H1 (cell line): Measurements from ENCODE around the gene ALG14. TPM values are rescaled to one million over a fixed set of nuclear protein-coding genes. Genes with fewer than 3 reads are reported as not detected.

Experiments used
- CTCF ChIA-PET: fragments of 300-600 bp; sonication (Branson Sonifier 250); formaldehyde crosslinking; loops from one replicate; lab custom pipeline; 2021; ENCODE audit not compliant: partially characterized antibody; lab: Charles Lee
- POLR2A ChIA-PET: fragments of 300-600 bp; sonication (Branson Sonifier 250); formaldehyde crosslinking; loops from one replicate; lab custom pipeline; 2021; ENCODE audit warnings: inconsistent platforms; ENCODE audit not compliant: partially characterized antibody; lab: Charles Lee
- DNase-seq, 2 experiments: peaks; one replicate each; pipeline versions ENCODE4 v3.0.0 to v3.0.0-alpha.2; 2010 to 2022; ENCODE audit warnings: low spot score in 2 of 2, low read depth in 1 of 2, mixed read lengths in 1 of 2
- FAIRE-seq: peaks from 2 replicates; lab custom pipeline; 2011; peaks lifted over from hg19 to GRCh38; lab: Jason Lieb, UNC
- H2AFZ ChIP-seq: 2 replicates; pipeline ENCODE4 v1.8.1; 2012; ENCODE audit warnings: low read length, inconsistent platforms
- H2AK5ac ChIP-seq: 2 replicates; pipeline ENCODE4 v1.6.1; 2013; ENCODE audit warnings: low read depth, low read length
- H2BK120ac ChIP-seq: replicated peaks from 2 replicates; pipeline ENCODE3; 2013; ENCODE audit warnings: low read depth, low read length, inconsistent platforms
- H2BK12ac ChIP-seq: 2 replicates; pipeline ENCODE4 v1.6.1; 2013; ENCODE audit warnings: low read depth, low read length
- H2BK15ac ChIP-seq: 2 replicates; pipeline ENCODE4 v1.6.1; 2013; ENCODE audit warnings: low read length
- H2BK20ac ChIP-seq: 2 replicates; pipeline ENCODE4 v1.6.1; 2013; ENCODE audit warnings: low read length
- H2BK5ac ChIP-seq: 2 replicates; pipeline ENCODE4 v1.6.1; 2013; ENCODE audit warnings: low read depth, low read length
- H3K14ac ChIP-seq: 2 replicates; pipeline ENCODE4 v1.6.1; 2013; ENCODE audit warnings: inconsistent platforms; ENCODE audit not compliant: insufficient read length
- H3K18ac ChIP-seq: 2 replicates; pipeline ENCODE4 v1.6.1; 2013; ENCODE audit warnings: low read length; ENCODE audit errors: extremely low read depth
- H3K23ac ChIP-seq: 2 replicates; pipeline ENCODE4 v1.6.1; 2013; ENCODE audit warnings: inconsistent platforms; ENCODE audit not compliant: insufficient read length
- H3K23me2 ChIP-seq: 2 replicates; pipeline ENCODE4 v1.6.1; 2013; ENCODE audit warnings: low read depth, low read length
- H3K27ac ChIP-seq: 2 replicates; pipeline ENCODE4 v1.6.1; 2011; ENCODE audit warnings: low read depth, low read length, inconsistent platforms
- H3K27me3 ChIP-seq, 4 experiments: replicated peaks in 1 of 4; 1 replicate in 1 of 4; 2 replicates in 3 of 4; pipeline versions ENCODE4 v1.6.1 to v1.8.1; 2011 to 2013; ENCODE audit warnings: low read length in 3 of 4, mild to moderate bottlenecking in 3 of 4, inconsistent platforms in 2 of 4, mixed read lengths in 2 of 4, moderate library complexity in 1 of 4; ENCODE audit not compliant: control insufficient read depth in 3 of 4, insufficient read depth in 3 of 4; ENCODE audit errors: extremely low read depth in 1 of 4
- H3K36me3 ChIP-seq, 4 experiments: 2 replicates each; pipeline versions ENCODE4 v1.6.1 to v1.8.1; 2011 to 2013; ENCODE audit warnings: mild to moderate bottlenecking in 4 of 4, low read length in 3 of 4, moderate library complexity in 2 of 4, control low read depth in 1 of 4, inconsistent platforms in 1 of 4; ENCODE audit not compliant: insufficient read depth in 4 of 4, control insufficient read depth in 2 of 4
- H3K4ac ChIP-seq: replicated peaks from 2 replicates; pipeline ENCODE3; 2013; ENCODE audit warnings: low read length, low read depth, mixed read lengths, inconsistent platforms; ENCODE audit not compliant: insufficient read length
- H3K4me1 ChIP-seq, 4 experiments: replicated peaks in 1 of 4; 1 replicate in 1 of 4; 2 replicates in 3 of 4; pipeline versions ENCODE4 v1.6.1 to v1.8.1; 2011 to 2013; ENCODE audit warnings: low read length in 3 of 4, inconsistent platforms in 2 of 4, mixed read lengths in 1 of 4; ENCODE audit not compliant: insufficient read depth in 4 of 4, control insufficient read depth in 3 of 4
- H3K4me2 ChIP-seq, 2 experiments: 2 replicates each; pipeline versions ENCODE4 v1.6.1 to v1.8.1; 2011 to 2013; ENCODE audit warnings: low read depth in 2 of 2, low read length in 2 of 2, control low read depth in 1 of 2, inconsistent platforms in 1 of 2, mild to moderate bottlenecking in 1 of 2; ENCODE audit not compliant: insufficient read depth in 1 of 2
- H3K4me3 ChIP-seq, 4 experiments: fragments of 200-600, 300-600 bp in 1 of 4; sonication (generic), shearing (Covaris generic), sonication (Bioruptor Twin) in 1 of 4; 2 replicates each; pipeline versions ENCODE4 v1.5.1 to v1.8.1; 2011 to 2016; ENCODE audit warnings: low read length in 4 of 4, low read depth in 3 of 4, control low read depth in 2 of 4, inconsistent platforms in 2 of 4, mild to moderate bottlenecking in 2 of 4, mixed read lengths in 1 of 4, moderate library complexity in 1 of 4; ENCODE audit not compliant: insufficient read depth in 2 of 4; ENCODE audit errors: extremely low read depth in 1 of 4
- H3K56ac ChIP-seq: replicated peaks from 2 replicates; pipeline ENCODE3; 2013; ENCODE audit warnings: low read depth, mild to moderate bottlenecking, mixed read lengths, low read length, inconsistent platforms; ENCODE audit not compliant: insufficient read length
- H3K79me1 ChIP-seq: 2 replicates; pipeline ENCODE4 v1.6.1; 2013; ENCODE audit warnings: low read depth, low read length, control low read depth
- H3K79me2 ChIP-seq, 2 experiments: 2 replicates each; pipeline versions ENCODE4 v1.6.1 to v1.8.1; 2012 to 2013; ENCODE audit warnings: low read length in 2 of 2, mild to moderate bottlenecking in 2 of 2, inconsistent platforms in 1 of 2; ENCODE audit not compliant: insufficient read depth in 2 of 2, control insufficient read depth in 1 of 2
- H3K9ac ChIP-seq, 4 experiments: replicated peaks in 1 of 4; 1 replicate in 1 of 4; 2 replicates in 3 of 4; pipeline versions ENCODE4 v1.6.1 to v1.8.1; 2011 to 2013; ENCODE audit warnings: low read depth in 3 of 4, low read length in 3 of 4, control low read depth in 2 of 4, mild to moderate bottlenecking in 2 of 4, moderate library complexity in 2 of 4, inconsistent platforms in 1 of 4; ENCODE audit errors: extremely low read depth in 1 of 4
- H3K9me3 ChIP-seq, 2 experiments: 2 replicates each; pipeline versions ENCODE4 v1.6.1 to v1.8.1; 2012 to 2013; ENCODE audit warnings: mild to moderate bottlenecking in 2 of 2, moderate library complexity in 2 of 2, control low read depth in 1 of 2, inconsistent platforms in 1 of 2, low read depth in 1 of 2, low read length in 1 of 2, mixed read lengths in 1 of 2; ENCODE audit not compliant: insufficient read depth in 2 of 2
- H4K20me1 ChIP-seq, 2 experiments: replicated peaks in 1 of 2; 2 replicates each; pipeline versions ENCODE3 to v1.8.1; 2011 to 2013; ENCODE audit warnings: inconsistent platforms in 2 of 2, low read length in 2 of 2, mild to moderate bottlenecking in 1 of 2; ENCODE audit not compliant: insufficient read depth in 2 of 2, control insufficient read depth in 1 of 2
- H4K5ac ChIP-seq: 2 replicates; pipeline ENCODE4 v1.6.1; 2013; ENCODE audit warnings: low read length, low read depth, mixed read lengths, inconsistent platforms; ENCODE audit not compliant: insufficient read length
- H4K8ac ChIP-seq: 2 replicates; pipeline ENCODE4 v1.8.0; 2013; ENCODE audit warnings: mild to moderate bottlenecking, moderate library complexity, low read length, inconsistent platforms; ENCODE audit not compliant: insufficient read depth; ENCODE audit errors: extremely low read depth
- H4K91ac ChIP-seq: replicated peaks from 2 replicates; pipeline ENCODE3; 2013; ENCODE audit warnings: low read length, mixed read lengths, inconsistent platforms; ENCODE audit not compliant: insufficient read length
- CBX5 ChIP-seq: fragments of 300-800, 300-1000 bp; sonication (generic); IDR thresholded peaks from 2 replicates; pipeline ENCODE4 v1.7.1; 2016; ENCODE audit warnings: antibody characterized with exemption, low read length, low read depth
- CBX8 ChIP-seq: fragments of 300-800, 300-1000 bp; sonication (generic); IDR thresholded peaks from 2 replicates; pipeline ENCODE4 v1.7.1; 2016; ENCODE audit warnings: low read depth, low read length, borderline replicate concordance
- CTCF ChIP-seq, 3 experiments: IDR thresholded peaks; 1 replicate in 2 of 3; 2 replicates in 1 of 3; pipeline versions ENCODE4 v1.5.1 to v1.6.1; 2011; ENCODE audit warnings: low read length in 3 of 3, mild to moderate bottlenecking in 3 of 3, inconsistent platforms in 2 of 3, low read depth in 1 of 3, moderate library complexity in 1 of 3; ENCODE audit not compliant: insufficient read depth in 1 of 3; ENCODE audit errors: control extremely low read depth in 1 of 3
- FOSL1 ChIP-seq: IDR thresholded peaks from 2 replicates; pipeline ENCODE4 v1.6.1; 2011; ENCODE audit warnings: mild to moderate bottlenecking, low read depth, low read length, moderate library complexity; ENCODE audit not compliant: insufficient read depth
- GABPA ChIP-seq: IDR thresholded peaks from 2 replicates; pipeline ENCODE4 v1.6.1; 2011; ENCODE audit warnings: mild to moderate bottlenecking, low read length, moderate library complexity, borderline replicate concordance; ENCODE audit not compliant: insufficient read depth
- GTF2F1 ChIP-seq: IDR thresholded peaks from 2 replicates; pipeline ENCODE4 v1.6.1; 2012; ENCODE audit warnings: low read depth, low read length, improper control_type of control experiment, borderline replicate concordance
- JUN ChIP-seq: IDR thresholded peaks from 2 replicates; pipeline ENCODE4 v1.6.1; 2011; ENCODE audit warnings: low read depth, mild to moderate bottlenecking, improper control_type of control experiment, low read length
- MAX ChIP-seq: IDR thresholded peaks from 2 replicates; pipeline ENCODE4 v1.6.1; 2012; ENCODE audit warnings: inconsistent platforms
- NANOG ChIP-seq: IDR thresholded peaks from 2 replicates; pipeline ENCODE4 v1.6.1; 2011; ENCODE audit warnings: low read length, low read depth, mild to moderate bottlenecking, inconsistent platforms; ENCODE audit not compliant: insufficient read depth, poor library complexity, severe bottlenecking
- RXRA ChIP-seq: IDR thresholded peaks from 2 replicates; pipeline ENCODE4 v1.6.1; 2011; ENCODE audit warnings: low read depth, mild to moderate bottlenecking, low read length, moderate library complexity; ENCODE audit not compliant: insufficient read depth
- SIRT6 ChIP-seq: IDR thresholded peaks from one replicate; pipeline ENCODE4 v1.7.1; 2012; ENCODE audit warnings: low read length, inconsistent platforms
- SRF ChIP-seq: IDR thresholded peaks from 2 replicates; pipeline ENCODE4 v1.6.1; 2011; ENCODE audit warnings: mild to moderate bottlenecking, low read depth, low read length, moderate library complexity
- WGBS, 2 experiments: shearing (Covaris generic) in 1 of 2; methylation state at CpG; one replicate each; pipeline versions ENCODE4 v1.1.6 to v1.1.7; 2013 to 2015; ENCODE audit warnings: low lambda C conversion rate in 2 of 2, mixed read lengths in 2 of 2, inconsistent platforms in 1 of 2, low coverage in 1 of 2, missing lambda C conversion rate in 1 of 2; ENCODE audit not compliant: insufficient replicate concordance in 2 of 2, insufficient coverage in 1 of 2, insufficient read length in 1 of 2; ENCODE audit errors: extremely low coverage in 1 of 2, missing lambda C conversion rate in 1 of 2; 5-methylcytosine and 5-hydroxymethylcytosine counted together
- polyA plus RNA-seq, 7 experiments: library from polyadenylated mRNA; depleted of rRNA in 3 of 7; stranded (reverse) in 5 of 7; unstranded in 2 of 7; fragments of >200 nt in 5 of 7; fragments of 200-250 nt in 2 of 7; gene quantifications; 1 replicate in 5 of 7; 2 replicates in 1 of 7; 4 replicates in 1 of 7; pipeline versions ENCODE4 v1.2.1 to v1.2.3, GENCODE V29; 2011 to 2013; ENCODE audit warnings: missing spikeins in 2 of 7, mixed read lengths in 2 of 7
- total RNA-seq: library from RNA; stranded (reverse); fragmentation: NEBNext Ultra II Directional; extraction: Animal tissue kit (Norgen Biotek cat#: 25700); gene quantifications from 2 replicates; pipeline ENCODE4 v1.2.1, GENCODE V29; 2021

ALG14 gene
- total and polyA plus RNA-seq, 2 of the 8 experiments (the other 6 are each of a cell fraction or from before 2014, with no cell fraction given) = 0.95 to 1.3 TPM

GRCh38 chr1:95005584-95005983 is 67.2 kb downstream of the ALG14 start:
- Histone ChIP-seq H3K14ac (no peak overlapping the region), H3K4me3 (no peak overlapping the region), H2AFZ (no peak overlapping the region), H3K4ac (no peak overlapping the region), H4K5ac (no peak overlapping the region), H3K4me1 (peaks cover 0 to 4% (median 0%) of the 10 kb centered on the region in 4 experiments; a peak in 2 of 7 replicates), H2AK5ac (no peak overlapping the region), H3K9me3 (no peaks in the 10 kb centered on the region), H2BK12ac (no peak overlapping the region), H3K79me2 (no peaks in the 10 kb centered on the region), H3K36me3 (no peaks in the 10 kb centered on the region; a peak in 1 of 8 replicates), H4K91ac (no peak overlapping the region), H4K8ac (no peak overlapping the region), H3K27me3 (no peaks in the 10 kb centered on the region), H2BK120ac (no peak overlapping the region), H3K27ac (no peak overlapping the region), H3K4me2 (no peak overlapping the region), H3K18ac (no peak overlapping the region), H3K56ac (no peak overlapping the region), H3K79me1 (no peaks in the 10 kb centered on the region), H2BK15ac (no peak overlapping the region), H3K23ac (no peak overlapping the region), H2BK20ac (no peak overlapping the region), H3K23me2 (no peaks in the 10 kb centered on the region), H3K9ac (no peak overlapping the region), H2BK5ac (no peak overlapping the region), H4K20me1 (no peaks in the 10 kb centered on the region)
- POLR2A ChIA-PET = no interaction called here
- CTCF ChIA-PET = no interaction called here
- FAIRE-seq = no peak
- no peak for DNase-seq
- WGBS, 2 experiments = 94% methylated on average over 2 of the region's 2 CpGs; no CpG with 5 or more reads in 1 of the 2 experiments
- TF ChIP-seq SIRT6 (no peak), MAX (no peak), FOSL1 (no peak), RXRA (no peak), CBX5 (no peak), GTF2F1 (no peak), CBX8 (no peak), GABPA (no peak), CTCF (IDR thresholded peaks at IDR 0.05; ENCODE audit: control extremely low read depth in 1 of 3, insufficient read depth in 1 of 3, low read depth in 1 of 3, low read length in 3 of 3) (no peak), JUN (no peak), NANOG (no peak), SRF (no peak)
